PFSK-1 (cell line): ENCODE data around the gene TRMT44.

Experiments used
- FOXP2 ChIP-seq: optimal IDR thresholded peaks from 2 replicates; pipeline ENCODE3; 2011; ENCODE audit warnings: borderline replicate concordance, control low read depth, inconsistent platforms; ENCODE audit not compliant: insufficient read depth; ENCODE audit errors: extremely low read length, extremely low read depth
- POLR2AphosphoS5 ChIP-seq: IDR thresholded peaks from 2 replicates; pipeline ENCODE4 v1.6.1; 2012; ENCODE audit warnings: low read depth, mild to moderate bottlenecking, control low read depth, low read length, moderate library complexity
- SIN3A ChIP-seq: IDR thresholded peaks from 2 replicates; pipeline ENCODE4 v1.6.1; 2012; ENCODE audit warnings: mild to moderate bottlenecking, low read length, moderate library complexity, borderline replicate concordance; ENCODE audit not compliant: insufficient read depth
- TAF1 ChIP-seq: IDR thresholded peaks from 2 replicates; pipeline ENCODE4 v1.6.1; 2012; ENCODE audit warnings: low read length, control low read depth, borderline replicate concordance; ENCODE audit not compliant: insufficient read depth
- TF ChIP-seq, protein P1 (sequence below), 2 experiments: IDR thresholded peaks; 2 replicates each; pipeline versions ENCODE4 v1.6.1 to v1.8.0; 2011 to 2012; ENCODE audit warnings: low read depth in 2 of 2, low read length in 2 of 2, control low read depth in 1 of 2, inconsistent platforms in 1 of 2, mild to moderate bottlenecking in 1 of 2, moderate library complexity in 1 of 2; ENCODE audit not compliant: insufficient read depth in 1 of 2

Gene TRMT44

GRCh38 chr4:8471211-8471875 lies 30.8 kb downstream of the TRMT44 start:
- TF ChIP-seq SIN3A, result no peak
- TF ChIP-seq, protein P1, sequence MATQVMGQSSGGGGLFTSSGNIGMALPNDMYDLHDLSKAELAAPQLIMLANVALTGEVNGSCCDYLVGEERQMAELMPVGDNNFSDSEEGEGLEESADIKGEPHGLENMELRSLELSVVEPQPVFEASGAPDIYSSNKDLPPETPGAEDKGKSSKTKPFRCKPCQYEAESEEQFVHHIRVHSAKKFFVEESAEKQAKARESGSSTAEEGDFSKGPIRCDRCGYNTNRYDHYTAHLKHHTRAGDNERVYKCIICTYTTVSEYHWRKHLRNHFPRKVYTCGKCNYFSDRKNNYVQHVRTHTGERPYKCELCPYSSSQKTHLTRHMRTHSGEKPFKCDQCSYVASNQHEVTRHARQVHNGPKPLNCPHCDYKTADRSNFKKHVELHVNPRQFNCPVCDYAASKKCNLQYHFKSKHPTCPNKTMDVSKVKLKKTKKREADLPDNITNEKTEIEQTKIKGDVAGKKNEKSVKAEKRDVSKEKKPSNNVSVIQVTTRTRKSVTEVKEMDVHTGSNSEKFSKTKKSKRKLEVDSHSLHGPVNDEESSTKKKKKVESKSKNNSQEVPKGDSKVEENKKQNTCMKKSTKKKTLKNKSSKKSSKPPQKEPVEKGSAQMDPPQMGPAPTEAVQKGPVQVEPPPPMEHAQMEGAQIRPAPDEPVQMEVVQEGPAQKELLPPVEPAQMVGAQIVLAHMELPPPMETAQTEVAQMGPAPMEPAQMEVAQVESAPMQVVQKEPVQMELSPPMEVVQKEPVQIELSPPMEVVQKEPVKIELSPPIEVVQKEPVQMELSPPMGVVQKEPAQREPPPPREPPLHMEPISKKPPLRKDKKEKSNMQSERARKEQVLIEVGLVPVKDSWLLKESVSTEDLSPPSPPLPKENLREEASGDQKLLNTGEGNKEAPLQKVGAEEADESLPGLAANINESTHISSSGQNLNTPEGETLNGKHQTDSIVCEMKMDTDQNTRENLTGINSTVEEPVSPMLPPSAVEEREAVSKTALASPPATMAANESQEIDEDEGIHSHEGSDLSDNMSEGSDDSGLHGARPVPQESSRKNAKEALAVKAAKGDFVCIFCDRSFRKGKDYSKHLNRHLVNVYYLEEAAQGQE (IDR thresholded peaks at IDR 0.05; ENCODE audit: insufficient read depth in 1 of 2, low read depth in 2 of 2, low read length in 2 of 2), result no peak
- no peak for TF ChIP-seq POLR2AphosphoS5
- TF ChIP-seq FOXP2, result no peak
- no peak for TF ChIP-seq TAF1

DNA sequence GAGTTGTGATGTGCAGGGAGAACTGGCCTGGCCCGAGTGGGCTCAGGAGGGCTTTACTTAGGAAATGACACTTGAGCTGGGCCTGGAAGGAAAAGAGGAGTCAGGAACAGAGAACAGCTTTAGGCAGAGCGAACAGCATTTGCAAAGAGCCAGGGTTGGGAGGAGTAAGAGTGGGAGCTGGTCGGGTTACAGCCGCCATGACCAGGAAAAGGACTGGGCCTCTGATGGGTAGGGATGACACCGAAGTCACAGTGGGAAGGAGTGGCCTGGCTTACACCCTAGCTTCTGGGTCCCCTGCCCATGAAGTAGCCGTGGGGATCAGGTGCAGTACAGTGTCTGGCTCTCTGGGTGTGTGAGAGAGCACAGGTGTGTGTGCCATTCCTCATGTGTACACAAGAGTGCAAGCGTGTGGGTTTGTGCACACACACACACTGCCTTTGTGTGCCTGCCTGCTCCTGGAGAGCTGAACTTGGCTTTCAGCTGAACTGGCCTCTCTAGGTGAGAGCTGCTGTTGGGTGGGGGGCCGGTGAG lies 31.6 kb downstream of the TRMT44 start:
- TF ChIP-seq SIN3A (no peak), POLR2AphosphoS5 (no peak), TAF1 (no peak), FOXP2 (no peak)
- TF ChIP-seq, protein P1 (IDR thresholded peaks at IDR 0.05; ENCODE audit: insufficient read depth in 1 of 2, low read depth in 2 of 2, low read length in 2 of 2), result no peak

GRCh38 chr4:8472689-8473197 lies 32.2 kb downstream of the TRMT44 start:
- TF ChIP-seq POLR2AphosphoS5 (no peak), SIN3A (no peak), FOXP2 (no peak), TAF1 (no peak)
- TF ChIP-seq, protein P1 (IDR thresholded peaks at IDR 0.05; ENCODE audit: insufficient read depth in 1 of 2, low read depth in 2 of 2, low read length in 2 of 2), result no peak

- TF ChIP-seq TAF1 (no peak), SIN3A (no peak)
- TF ChIP-seq, protein P1 (IDR thresholded peaks at IDR 0.05; ENCODE audit: insufficient read depth in 1 of 2, low read depth in 2 of 2, low read length in 2 of 2), result no peak
Measured at GRCh38 chr4:8473198-8473919, 32.8 kb downstream of the TRMT44 start.
